ENCODE data around the gene DNAJC16. TPM values are rescaled to one million over a fixed set of nuclear protein-coding genes. Genes with fewer than 3 reads are reported as not detected.
A peak's percentile ranks its signal among the peaks of the same experiment; 100 is the strongest.

The DNAJC16 gene
- total RNA-seq, 1 experiment from 2014 or later, result 9.2 TPM

DNA sequence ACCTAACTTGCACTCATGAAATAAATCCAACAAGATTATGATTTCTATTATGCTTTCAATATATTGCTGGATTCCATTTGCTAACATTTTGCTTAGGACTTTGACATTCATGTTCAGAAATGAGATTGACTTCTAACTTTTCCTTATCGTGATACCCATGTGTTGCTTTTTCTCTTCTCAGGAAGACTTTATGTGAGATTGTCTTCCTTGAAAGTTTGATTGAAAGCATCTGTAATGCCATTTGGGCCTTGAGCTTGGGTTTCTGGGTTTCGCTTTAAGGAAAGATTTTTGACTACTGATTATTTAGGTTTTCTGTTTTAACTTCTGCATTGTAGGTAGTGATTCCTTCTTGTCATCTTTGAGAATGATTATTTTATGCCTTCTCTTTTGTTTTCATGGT is 30.4 kb downstream of the DNAJC16 start:
- Histone ChIP-seq H3K4me1 (ENCODE audit: insufficient read depth, low read length) (peaks cover 21% of the 10 kb centered on the region), H3K4me3 (ENCODE audit: low read length) (no peak overlapping the region), H3K79me2 (ENCODE audit: low read length) (no peaks in the 10 kb centered on the region), H3K9me2 (replicated peaks; ENCODE audit: low read length) (no peaks in the 10 kb centered on the region), H3K9ac (ENCODE audit: low read length) (no peak overlapping the region), H3K27ac (ENCODE audit: low read length) (no peak overlapping the region), H4K20me1 (ENCODE audit: low read length) (no peaks in the 10 kb centered on the region), H3K4me2 (ENCODE audit: low read length) (no peak overlapping the region), H3F3A (ENCODE audit: low read length, unreplicated experiment) (no peaks in the 10 kb centered on the region), H2AFZ (ENCODE audit: low read length) (no peak overlapping the region), H3K27me3 (ENCODE audit: low read length) (no peaks in the 10 kb centered on the region), H3K9me3 (ENCODE audit: low read length) (no peaks in the 10 kb centered on the region), H3K36me3 (ENCODE audit: low read depth, low read length) (peaks cover 5% of the 10 kb centered on the region; the same call in 1 of the 2 replicates)
- ATAC-seq (no peak), DNase-seq (no peak)
- intact Hi-C loops (cut with micrococcal nuclease), result no loop called here
- TF ChIP-seq, protein P1, sequence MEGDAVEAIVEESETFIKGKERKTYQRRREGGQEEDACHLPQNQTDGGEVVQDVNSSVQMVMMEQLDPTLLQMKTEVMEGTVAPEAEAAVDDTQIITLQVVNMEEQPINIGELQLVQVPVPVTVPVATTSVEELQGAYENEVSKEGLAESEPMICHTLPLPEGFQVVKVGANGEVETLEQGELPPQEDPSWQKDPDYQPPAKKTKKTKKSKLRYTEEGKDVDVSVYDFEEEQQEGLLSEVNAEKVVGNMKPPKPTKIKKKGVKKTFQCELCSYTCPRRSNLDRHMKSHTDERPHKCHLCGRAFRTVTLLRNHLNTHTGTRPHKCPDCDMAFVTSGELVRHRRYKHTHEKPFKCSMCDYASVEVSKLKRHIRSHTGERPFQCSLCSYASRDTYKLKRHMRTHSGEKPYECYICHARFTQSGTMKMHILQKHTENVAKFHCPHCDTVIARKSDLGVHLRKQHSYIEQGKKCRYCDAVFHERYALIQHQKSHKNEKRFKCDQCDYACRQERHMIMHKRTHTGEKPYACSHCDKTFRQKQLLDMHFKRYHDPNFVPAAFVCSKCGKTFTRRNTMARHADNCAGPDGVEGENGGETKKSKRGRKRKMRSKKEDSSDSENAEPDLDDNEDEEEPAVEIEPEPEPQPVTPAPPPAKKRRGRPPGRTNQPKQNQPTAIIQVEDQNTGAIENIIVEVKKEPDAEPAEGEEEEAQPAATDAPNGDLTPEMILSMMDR (conservative IDR thresholded peaks at IDR 0.05; ENCODE audit: low read depth, low read length), result no peak
- TF ChIP-seq EZH2 (IDR thresholded peaks at IDR 0.05; ENCODE audit: low read length, unreplicated experiment) (no peak), EZH2phosphoT487 (IDR thresholded peaks at IDR 0.05; ENCODE audit: borderline replicate concordance, low read length) (no peak)
- ChIA-PET POLR2A (ENCODE audit: unreplicated experiment) (no interaction called here), CTCF (no interaction called here)
- BruUV-seq (replicated peaks), result no TSS peak

DNA sequence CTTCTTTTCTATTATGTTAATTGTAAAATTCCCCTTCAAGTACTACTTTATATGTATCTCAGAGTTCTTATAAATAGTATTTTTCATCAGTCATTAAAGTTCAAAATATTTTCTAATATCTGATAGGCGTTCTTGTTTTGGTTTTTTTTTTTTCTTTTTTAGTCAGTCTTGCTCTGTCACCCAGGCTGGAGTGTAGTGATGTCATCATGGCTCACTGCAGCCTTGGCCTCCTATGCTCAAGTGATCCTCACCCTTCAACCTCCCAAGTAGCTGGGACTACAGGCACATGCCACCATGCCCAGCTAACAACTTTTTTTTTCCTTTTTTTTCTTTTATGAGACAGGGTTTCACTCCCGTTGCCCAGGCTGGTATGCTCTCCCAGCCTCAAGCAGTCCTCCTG is 30.9 kb downstream of the DNAJC16 start:
- no peak for TF ChIP-seq EZH2 (IDR thresholded peaks at IDR 0.05; ENCODE audit: low read length, unreplicated experiment)
- no peak for TF ChIP-seq EZH2phosphoT487 (IDR thresholded peaks at IDR 0.05; ENCODE audit: borderline replicate concordance, low read length)
- TF ChIP-seq, protein P1 (conservative IDR thresholded peaks at IDR 0.05; ENCODE audit: low read depth, low read length), result no peak
- peaks cover 9% of the 10 kb centered on the region; the same call in 1 of the 2 replicates for H3K36me3 ChIP-seq (ENCODE audit: low read depth, low read length)
- BruUV-seq (replicated peaks), result no TSS peak

GRCh38 chr1:15558516-15558915 is 31.9 kb downstream of the DNAJC16 start:
- intact Hi-C loops (cut with micrococcal nuclease), result no loop called here
- Histone ChIP-seq H3K36me3 (ENCODE audit: low read depth, low read length) (peaks cover 15% of the 10 kb centered on the region; the same call in 1 of the 2 replicates), H3K79me2 (ENCODE audit: low read length) (no peaks in the 10 kb centered on the region), H3K27me3 (ENCODE audit: low read length) (no peaks in the 10 kb centered on the region), H4K20me1 (ENCODE audit: low read length) (no peaks in the 10 kb centered on the region), H3F3A (ENCODE audit: low read length, unreplicated experiment) (no peaks in the 10 kb centered on the region), H3K27ac (ENCODE audit: low read length) (peak overlapping the region; percentile 96), H3K9me2 (replicated peaks; ENCODE audit: low read length) (no peaks in the 10 kb centered on the region), H3K9me3 (ENCODE audit: low read length) (no peaks in the 10 kb centered on the region), H2AFZ (ENCODE audit: low read length) (peak overlapping the region; percentile 81; the same call in 1 of the 2 replicates), H3K4me3 (ENCODE audit: low read length) (peak overlapping the region; percentile 53; the same call in 1 of the 2 replicates), H3K9ac (ENCODE audit: low read length) (peak overlapping the region; percentile 52), H3K4me2 (ENCODE audit: low read length) (peak overlapping the region; percentile 81), H3K4me1 (ENCODE audit: insufficient read depth, low read length) (peaks cover 21% of the 10 kb centered on the region)
- no TSS peak for BruUV-seq (replicated peaks)
- ATAC-seq, result no peak
- ChIA-PET POLR2A (ENCODE audit: unreplicated experiment) (no interaction called here), CTCF (no interaction called here)
- TF ChIP-seq EZH2 (IDR thresholded peaks at IDR 0.05; ENCODE audit: low read length, unreplicated experiment) (no peak), EZH2phosphoT487 (IDR thresholded peaks at IDR 0.05; ENCODE audit: borderline replicate concordance, low read length) (no peak)
- TF ChIP-seq, protein P1 (conservative IDR thresholded peaks at IDR 0.05; ENCODE audit: low read depth, low read length), result no peak
- no peak for DNase-seq

More for the DNA sequence above, 30.9 kb downstream of the DNAJC16 start:
- Histone ChIP-seq H3K79me2 (ENCODE audit: low read length) (no peaks in the 10 kb centered on the region), H3K4me3 (ENCODE audit: low read length) (no peak overlapping the region), H3K9me2 (replicated peaks; ENCODE audit: low read length) (no peaks in the 10 kb centered on the region), H3K4me2 (ENCODE audit: low read length) (no peak overlapping the region), H4K20me1 (ENCODE audit: low read length) (no peaks in the 10 kb centered on the region), H3K27me3 (ENCODE audit: low read length) (no peaks in the 10 kb centered on the region), H3K9me3 (ENCODE audit: low read length) (no peaks in the 10 kb centered on the region), H2AFZ (ENCODE audit: low read length) (no peak overlapping the region), H3K27ac (ENCODE audit: low read length) (no peak overlapping the region), H3K9ac (ENCODE audit: low read length) (no peak overlapping the region), H3F3A (ENCODE audit: low read length, unreplicated experiment) (no peaks in the 10 kb centered on the region), H3K4me1 (ENCODE audit: insufficient read depth, low read length) (peaks cover 21% of the 10 kb centered on the region)
- ATAC-seq, result no peak
- DNase-seq, result no peak
- ChIA-PET CTCF (no interaction called here), POLR2A (ENCODE audit: unreplicated experiment) (no interaction called here)
- intact Hi-C loops (cut with micrococcal nuclease), result no loop called here

All from PC-3 (cell line).